ENCODE results near the gene DOK3.
"Not testable (repeated sequence)": the region's sequence is repeated elsewhere in the genome, so short reads cannot be mapped to it uniquely, and the experiment has no call there.

Gene DOK3

DNA sequence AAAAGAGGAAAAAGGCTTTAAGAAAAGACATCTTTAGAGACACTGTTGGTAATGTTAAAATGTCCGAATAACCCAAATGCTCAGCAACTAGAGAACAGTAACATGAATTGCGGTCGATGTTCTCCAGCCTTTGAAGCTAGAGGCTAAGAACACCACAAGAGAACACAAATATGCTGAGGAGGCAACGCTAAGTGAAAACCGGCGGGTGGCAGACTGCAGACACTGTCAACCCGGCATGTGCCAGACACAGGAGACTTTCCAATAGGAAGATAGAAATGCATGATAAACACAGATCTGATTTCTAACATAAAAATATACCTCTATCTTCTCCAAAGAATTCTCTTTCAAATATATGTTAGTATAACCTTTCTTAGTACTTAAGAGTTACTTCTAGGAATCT is 25.5 kb upstream of the DOK3 start:
- DNase-seq = no peak

- DNase-seq = not testable (repeated sequence)
These were observed 24.8 kb upstream of the DOK3 start for GRCh38 chr5:177534433-177534832.

- DNase-seq = no peak
These were observed 21.7 kb upstream of the DOK3 start for GRCh38 chr5:177531209-177531940.

GRCh38 chr5:177530638-177531037 is 21.0 kb upstream of the DOK3 start:
- DNase-seq = no peak

GRCh38 chr5:177529247-177530203 is 19.9 kb upstream of the DOK3 start:
- DNase-seq = no peak

DNA sequence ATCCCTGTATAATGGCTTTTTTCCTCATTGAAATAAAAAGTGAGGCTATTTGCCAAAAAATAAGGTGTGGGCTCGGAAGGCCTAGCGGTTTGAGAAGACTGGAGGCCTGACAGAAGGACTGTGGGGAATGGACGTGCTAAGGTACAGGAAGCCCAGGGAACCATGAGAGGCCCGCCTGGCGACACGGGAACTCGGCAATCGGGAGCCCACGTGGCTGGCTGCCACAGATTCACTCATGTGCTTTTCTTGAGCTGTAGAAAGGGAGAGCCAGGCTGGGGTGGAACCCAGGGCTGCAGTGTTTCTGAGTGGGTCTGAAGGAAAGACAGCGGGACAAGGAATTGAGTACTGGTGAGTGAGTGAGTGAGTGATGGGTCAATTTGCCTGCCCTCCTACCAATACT is 19.0 kb upstream of the DOK3 start:
- DNase-seq = no peak

GRCh38 chr5:177527595-177527994 is 18.0 kb upstream of the DOK3 start:
- no peak for DNase-seq

DNA sequence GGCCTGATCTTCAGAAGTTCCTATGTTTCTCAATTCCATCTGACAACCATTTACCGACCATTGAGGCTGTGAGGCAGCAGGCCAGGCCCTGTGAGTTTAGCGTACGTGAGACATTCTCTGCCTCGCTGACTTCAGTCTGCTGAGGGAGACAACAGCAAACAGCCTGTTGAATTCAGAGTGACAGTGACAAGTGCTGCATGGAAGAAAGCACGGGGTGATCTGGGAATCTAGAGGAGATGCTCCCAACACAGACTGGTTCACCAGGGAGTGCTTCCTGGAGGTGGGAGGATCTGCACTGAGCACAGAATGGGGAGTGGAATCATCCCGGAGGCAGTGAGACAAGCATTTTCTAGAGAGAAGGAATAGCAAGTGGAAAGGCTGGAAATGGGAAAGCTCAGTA is 17.2 kb upstream of the DOK3 start:
- no peak for DNase-seq

GRCh38 chr5:177526191-177526590 is 16.6 kb upstream of the DOK3 start:
- no peak for DNase-seq

- no peak for DNase-seq
These were observed 15.5 kb upstream of the DOK3 start for GRCh38 chr5:177524941-177525655.

GRCh38 chr5:177524539-177524900 is 14.9 kb upstream of the DOK3 start:
- no peak for DNase-seq

GRCh38 chr5:177523711-177524538 is 14.3 kb upstream of the DOK3 start:
- DNase-seq = no peak

DNA sequence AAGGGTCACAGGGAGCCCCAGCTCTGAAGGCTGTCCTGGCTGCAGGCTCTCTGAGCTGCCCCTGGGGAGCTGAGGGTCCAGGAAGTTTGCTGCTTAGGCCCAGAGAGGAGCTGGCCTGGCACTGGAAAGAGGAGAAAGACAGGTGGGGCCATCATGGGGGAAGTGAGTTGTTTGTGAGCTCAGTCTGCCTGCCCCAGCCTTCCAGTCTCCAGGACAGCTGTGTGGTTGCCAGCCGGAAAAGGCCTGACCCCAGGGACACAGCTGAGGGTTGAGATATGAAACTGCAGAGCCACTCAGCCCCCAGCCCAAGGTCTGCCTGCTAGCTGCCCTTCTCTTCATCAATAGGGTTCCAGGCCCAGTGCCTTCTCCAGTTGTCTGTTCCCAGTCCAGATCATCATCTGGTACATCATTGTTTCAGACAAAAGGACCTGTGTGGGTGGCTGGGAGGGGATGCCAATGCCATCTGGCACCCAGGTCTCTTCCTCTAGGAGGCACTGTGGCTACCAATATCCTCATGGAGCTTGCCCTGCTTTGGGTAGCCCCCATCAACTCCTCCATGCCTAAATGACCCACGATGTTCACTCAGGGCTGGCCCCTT is 11.4 kb upstream of the DOK3 start:
- DNase-seq = no peak

DNA sequence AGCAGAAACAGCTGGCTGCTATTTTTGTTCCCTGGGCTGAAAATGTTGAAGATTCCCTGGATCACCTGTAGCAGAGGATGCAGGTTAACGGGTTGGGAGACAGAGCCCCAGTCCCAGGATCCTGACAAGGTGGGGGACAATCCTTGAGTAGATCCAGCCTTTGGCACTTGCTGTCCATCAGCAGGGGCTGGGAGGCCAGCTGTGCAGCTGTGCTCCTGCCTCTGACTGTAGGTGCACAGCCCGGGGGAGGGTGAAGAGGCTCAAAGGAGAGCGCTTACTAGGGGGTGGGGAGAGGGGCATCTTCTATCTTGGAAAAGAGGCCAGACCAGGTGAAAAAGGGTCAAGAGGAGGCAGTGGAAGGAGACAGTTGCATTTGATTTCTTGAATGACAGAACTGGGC is 10.6 kb upstream of the DOK3 start:
- DNase-seq = no peak

DNA sequence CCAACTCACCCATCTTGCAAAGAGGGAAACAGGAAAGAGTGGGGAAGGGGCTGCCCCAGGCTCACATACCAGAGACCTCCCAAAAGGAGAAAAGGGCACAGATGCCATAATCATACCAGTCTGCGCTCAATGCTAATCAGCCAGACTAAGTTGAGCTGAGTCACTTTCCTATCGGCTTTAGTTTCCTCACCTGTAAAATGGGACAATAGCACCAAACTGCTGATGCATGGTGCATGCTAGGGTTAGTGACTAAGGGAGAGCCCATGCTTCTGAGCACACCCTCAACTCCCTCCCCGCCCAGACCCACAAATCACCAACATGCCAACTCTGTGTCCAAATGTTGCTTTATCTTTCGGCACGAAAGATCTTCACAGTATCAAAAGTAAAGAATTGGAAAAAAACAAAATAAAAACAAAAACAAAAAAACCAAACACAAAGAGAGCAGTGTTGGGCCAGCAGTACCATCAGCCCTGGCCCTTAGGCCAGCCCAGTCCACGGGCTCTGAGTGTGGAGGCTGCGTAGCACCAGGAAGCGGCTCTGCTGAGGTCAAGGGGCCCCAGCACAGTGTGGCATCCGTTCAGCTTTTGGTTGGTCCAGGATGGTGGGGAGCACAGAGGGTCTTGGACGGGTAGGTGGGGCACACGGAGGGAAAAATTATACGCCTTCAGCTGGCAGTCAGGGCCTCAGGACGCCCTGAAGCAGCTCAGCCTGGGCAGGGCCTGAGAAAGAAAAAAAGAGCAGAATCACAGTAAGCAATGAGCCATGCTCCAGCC is 10.0 kb upstream of the DOK3 start:
- DNase-seq = no peak

- peak; percentile 98 for DNase-seq
These were observed 7.3 kb upstream of the DOK3 start, which contains the start of gene DDX41 for GRCh38 chr5:177516601-177517568. TSS of gene DDX41 (minus strand) at chr5:177516961. CDS start at chr5:177516945, 16 bp downstream.

DNA sequence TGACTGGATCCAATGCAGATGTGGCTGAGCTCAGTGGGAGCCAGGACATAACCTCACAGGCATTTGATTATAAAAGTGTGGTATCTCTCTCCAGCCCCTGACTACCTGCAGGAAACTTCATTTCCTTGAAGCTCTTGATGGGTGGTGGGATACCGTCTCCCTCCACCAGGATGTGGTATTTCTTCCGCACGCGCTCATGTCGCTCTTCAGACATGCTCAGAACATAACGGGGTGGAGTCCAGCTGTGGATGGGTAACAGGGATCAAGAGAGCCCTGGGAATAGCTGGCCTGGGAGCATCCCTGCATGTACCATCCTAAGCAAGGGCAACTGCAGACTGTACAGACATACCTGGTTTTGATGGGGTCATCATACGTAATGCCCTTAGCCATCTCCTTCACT is 6.0 kb upstream of the DOK3 start:
- DNase-seq = no peak

DNA sequence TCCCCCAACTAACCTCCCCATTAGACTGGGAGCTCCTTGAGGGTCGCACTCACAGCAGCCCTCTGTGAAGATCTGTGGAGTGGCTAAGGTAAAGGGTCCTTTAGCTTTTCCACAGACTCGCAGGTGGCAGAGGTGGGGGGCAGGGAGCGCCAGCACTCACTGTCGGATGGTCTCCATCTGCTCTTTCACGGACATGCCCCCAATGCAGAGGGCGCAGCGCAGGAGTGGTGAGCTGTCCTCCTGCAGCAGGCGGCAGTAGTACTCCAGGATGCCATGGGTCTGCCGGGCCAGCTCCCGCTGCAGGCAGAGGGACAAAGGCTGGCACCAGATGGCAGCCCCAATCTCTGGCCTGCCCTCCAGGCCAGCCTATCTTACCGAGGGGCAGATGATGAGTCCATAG is 4.9 kb upstream of the DOK3 start:
- DNase-seq = no peak

DNA sequence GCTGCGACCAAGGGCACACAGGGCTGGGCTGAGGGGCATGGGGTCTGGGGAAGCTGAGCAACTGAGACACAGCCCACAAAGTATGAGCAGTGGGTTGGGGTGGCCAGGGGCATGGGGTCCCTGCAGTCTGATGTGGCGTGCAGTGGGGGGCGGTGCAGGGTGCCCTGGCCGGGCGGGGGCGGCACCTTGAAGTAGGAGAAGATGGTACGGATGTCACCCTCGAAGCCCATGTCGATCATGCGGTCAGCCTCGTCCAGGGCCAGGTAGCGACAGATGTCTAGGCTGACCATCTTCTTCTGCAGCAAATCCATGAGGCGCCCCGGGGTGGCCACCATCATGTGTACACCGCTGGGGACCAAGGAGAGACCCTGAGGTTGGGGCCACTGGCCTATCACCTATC is 3.9 kb upstream of the DOK3 start:
- no peak for DNase-seq
